ENCODE data around the gene NACC1. TPM values are rescaled to one million over a fixed set of nuclear protein-coding genes. Genes with fewer than 3 reads are reported as not detected.

Gene NACC1
- total and polyA plus RNA-seq, 2 experiments from 2014 or later = 12.4 to 260 TPM

- no peaks in the 10 kb centered on the region for H3K4me1 ChIP-seq (ENCODE audit: insufficient read depth)
- no peak overlapping the region for H2AFZ ChIP-seq
- H3K4me3 ChIP-seq = no peak overlapping the region
- no peak overlapping the region for H3K27ac Mint-ChIP-seq
- no peak overlapping the region for H3K27ac ChIP-seq (ENCODE audit: low read depth)
- TF ChIP-seq JUNB (IDR thresholded peaks at IDR 0.05; ENCODE audit: unreplicated experiment) (no peak), ETS1 (IDR thresholded peaks at IDR 0.05) (no peak)
- H3K4me1 Mint-ChIP-seq = peaks cover 5% of the 10 kb centered on the region; the same call in 2 of the 3 replicates
- H3K4me3 Mint-ChIP-seq = no peak overlapping the region
- H3K36me3 Mint-ChIP-seq (ENCODE audit: low read depth) = peaks cover 37% of the 10 kb centered on the region
- H3K36me3 ChIP-seq (ENCODE audit: insufficient read depth) = no peaks in the 10 kb centered on the region
- H3K79me2 ChIP-seq (replicated peaks; ENCODE audit: insufficient read depth) = peaks cover 89% of the 10 kb centered on the region
- H4K20me1 ChIP-seq (replicated peaks; ENCODE audit: insufficient read depth) = peaks cover 81% of the 10 kb centered on the region
- DNase-seq (ENCODE audit: low spot score) = no peak
- H3K27me3 Mint-ChIP-seq (ENCODE audit: insufficient read depth, low read depth, poor library complexity) = peaks cover 10% of the 10 kb centered on the region
- H3K9me3 Mint-ChIP-seq = no peaks in the 10 kb centered on the region
- no peak for ATAC-seq
- no peaks in the 10 kb centered on the region for H3K27me3 ChIP-seq (ENCODE audit: insufficient read depth)
- H3F3A ChIP-seq (replicated peaks; ENCODE audit: low read depth) = no peaks in the 10 kb centered on the region
- H3K4me2 ChIP-seq = no peak overlapping the region
- H3K9me2 ChIP-seq (ENCODE audit: insufficient read depth) = no peaks in the 10 kb centered on the region
Observed at GRCh38 chr19:13130886-13131490, 12.9 kb downstream of the NACC1 start.

GRCh38 chr19:13132471-13133180 lies 14.6 kb downstream of the NACC1 start:
- DNase-seq (ENCODE audit: low spot score) (no peak), ATAC-seq (no peak)
- H3K27me3 ChIP-seq (ENCODE audit: insufficient read depth) = no peaks in the 10 kb centered on the region
- H3K9me2 ChIP-seq (ENCODE audit: insufficient read depth) = no peaks in the 10 kb centered on the region
- H2AFZ ChIP-seq = no peak overlapping the region
- no peaks in the 10 kb centered on the region for H3F3A ChIP-seq (replicated peaks; ENCODE audit: low read depth)
- peaks cover 67% of the 10 kb centered on the region for H4K20me1 ChIP-seq (replicated peaks; ENCODE audit: insufficient read depth)
- H3K4me2 ChIP-seq = no peak overlapping the region
- peaks cover 73% of the 10 kb centered on the region for H3K79me2 ChIP-seq (replicated peaks; ENCODE audit: insufficient read depth)
- no peaks in the 10 kb centered on the region for H3K4me1 ChIP-seq (ENCODE audit: insufficient read depth)
- peak overlapping the region; percentile 66; the same call in 1 of the 2 replicates for H3K27ac ChIP-seq (ENCODE audit: low read depth)
- no peak overlapping the region for H3K4me3 ChIP-seq
- H3K27me3 Mint-ChIP-seq (ENCODE audit: insufficient read depth, low read depth, poor library complexity) = peaks cover 16% of the 10 kb centered on the region
- no peaks in the 10 kb centered on the region for H3K9me3 Mint-ChIP-seq
- no peak overlapping the region for H3K4me3 Mint-ChIP-seq
- H3K27ac Mint-ChIP-seq = no peak overlapping the region; the same call in 1 of the 2 replicates
- TF ChIP-seq JUNB (IDR thresholded peaks at IDR 0.05; ENCODE audit: unreplicated experiment) (no peak), ZNF331 (CRISPR knock-in tag; IDR thresholded peaks at IDR 0.05; ENCODE audit: low read depth) (no peak), EZH2 (IDR thresholded peaks at IDR 0.05; ENCODE audit: low read depth, unreplicated experiment) (no peak), ZNF462 (CRISPR knock-in tag; IDR thresholded peaks at IDR 0.05) (no peak), CREB1 (CRISPR knock-in tag; IDR thresholded peaks at IDR 0.05; ENCODE audit: low read depth) (no peak)
- H3K36me3 Mint-ChIP-seq (ENCODE audit: low read depth) = peaks cover 46% of the 10 kb centered on the region
- peaks cover 5% of the 10 kb centered on the region; the same call in 1 of the 2 replicates for H3K36me3 ChIP-seq (ENCODE audit: insufficient read depth)
- peaks cover 5% of the 10 kb centered on the region; the same call in 2 of the 3 replicates for H3K4me1 Mint-ChIP-seq

Measured in GM23338 (cell line).